ENCODE measurements around the gene COPS6.
A peak's percentile ranks its signal among the peaks of the same experiment; 100 is the strongest.

The COPS6 gene

GRCh38 chr7:100065452-100066186 is 23.1 kb upstream of the COPS6 start:
- in situ Hi-C loops (cut with HindIII; ENCODE audit: low sequenced_read_pairs) = no loop called here
- DNase-seq (ENCODE audit: low read depth, low spot score) = peak; percentile 62
- no peak overlapping the region for H3K4me3 ChIP-seq (ENCODE audit: low read depth, low read length)
- no peak for TF ChIP-seq CTCF (IDR thresholded peaks at IDR 0.05; ENCODE audit: low read depth, low read length)

- in situ Hi-C loops (cut with HindIII; ENCODE audit: low sequenced_read_pairs) = no loop called here
- no peak overlapping the region for H3K4me3 ChIP-seq (ENCODE audit: low read depth, low read length)
- no peak for DNase-seq (ENCODE audit: low read depth, low spot score)
- no peak for TF ChIP-seq CTCF (IDR thresholded peaks at IDR 0.05; ENCODE audit: low read depth, low read length)
These were observed 21.8 kb upstream of the COPS6 start for GRCh38 chr7:100066953-100067352.

GRCh38 chr7:100069991-100070390 is 18.8 kb upstream of the COPS6 start:
- in situ Hi-C loops (cut with HindIII; ENCODE audit: low sequenced_read_pairs) = no loop called here
- H3K4me3 ChIP-seq (ENCODE audit: low read depth, low read length) = no peak overlapping the region
- DNase-seq (ENCODE audit: low read depth, low spot score) = no peak
- no peak for TF ChIP-seq CTCF (IDR thresholded peaks at IDR 0.05; ENCODE audit: low read depth, low read length)

- no peak for DNase-seq (ENCODE audit: low read depth, low spot score)
- TF ChIP-seq CTCF (IDR thresholded peaks at IDR 0.05; ENCODE audit: low read depth, low read length) = no peak
- H3K4me3 ChIP-seq (ENCODE audit: low read depth, low read length) = no peak overlapping the region
- in situ Hi-C loops (cut with HindIII; ENCODE audit: low sequenced_read_pairs) = no loop called here
These were observed 17.6 kb upstream of the COPS6 start for GRCh38 chr7:100071018-100071723.

- in situ Hi-C loops (cut with HindIII; ENCODE audit: low sequenced_read_pairs) = no loop called here
- H3K4me3 ChIP-seq (ENCODE audit: low read depth, low read length) = no peak overlapping the region
- no peak for DNase-seq (ENCODE audit: low read depth, low spot score)
- no peak for TF ChIP-seq CTCF (IDR thresholded peaks at IDR 0.05; ENCODE audit: low read depth, low read length)
These were observed 16.3 kb upstream of the COPS6 start for GRCh38 chr7:100072462-100072861.

- in situ Hi-C loops (cut with HindIII; ENCODE audit: low sequenced_read_pairs) = no loop called here
- no peak for TF ChIP-seq CTCF (IDR thresholded peaks at IDR 0.05; ENCODE audit: low read depth, low read length)
- no peak for DNase-seq (ENCODE audit: low read depth, low spot score)
- H3K4me3 ChIP-seq (ENCODE audit: low read depth, low read length) = no peak overlapping the region
These were observed 13.9 kb upstream of the COPS6 start for GRCh38 chr7:100074841-100075240.

Measured in astrocyte of the spinal cord (primary cell).